Measurements from ENCODE around the gene MET. TPM values are rescaled to one million over a fixed set of nuclear protein-coding genes. Genes with fewer than 3 reads are reported as not detected.

Gene MET
- total and polyA plus RNA-seq, 10 of the 15 experiments (the other 5 are each of a cell fraction or from before 2014, with no cell fraction given) = 0.01 to 0.21 TPM; not detected in 8

- in situ Hi-C loops (cut with MboI) (no loop called here), intact Hi-C loops (cut with micrococcal nuclease; ENCODE audit: unreplicated experiment) (no loop called here)
- ChIA-PET CTCF (interaction anchor here (1.9 kb wide), 1 partner anchor 14 kb away, joined by 4 read pairs; no protein-coding TSS in a partner anchor), POLR2A (no interaction called here), RAD21 (ENCODE audit: unreplicated experiment) (no interaction called here), SMC1A (ENCODE audit: uncharacterized antibody, unreplicated experiment) (no interaction called here)
- no peaks in the 10 kb centered on the region for H4K20me1 ChIP-seq (ENCODE audit: control insufficient read depth, insufficient read depth)
- no peak overlapping the region for H3K4me2 ChIP-seq (ENCODE audit: control insufficient read depth, insufficient read depth)
- no peak for TF ChIP-seq SRF (IDR thresholded peaks at IDR 0.05; ENCODE audit: low read depth in 2 of 2, low read length in 2 of 2)
- H3K36me3 ChIP-seq (ENCODE audit: control insufficient read depth in 2 of 2, insufficient read depth in 2 of 2, low read length in 1 of 2) = no peaks in the 10 kb centered on the region
- H3K9ac ChIP-seq (ENCODE audit: control insufficient read depth, insufficient read depth, low read length) = no peak overlapping the region
- WGBS (ENCODE audit: insufficient coverage, insufficient replicate concordance, low lambda C conversion rate, missing lambda C conversion rate) = 39% methylated on average over 5 of the region's 5 CpGs
- FAIRE-seq = no peak
- no peak for ATAC-seq
- DNase-seq (ENCODE audit: low read depth, low spot score) = no peak
- no peak overlapping the region for H3K4me3 ChIP-seq
- H3K27me3 ChIP-seq (replicated peaks in 1 of 2; ENCODE audit: control insufficient read depth in 2 of 2, insufficient read depth in 2 of 2, low read length in 1 of 2) = no peaks in the 10 kb centered on the region
- no peak overlapping the region for H2AFZ ChIP-seq (ENCODE audit: control insufficient read depth, low read depth, low read length)
- no TSS peak for BruUV-seq (replicated peaks)
- H3K4me1 ChIP-seq (ENCODE audit: control insufficient read depth, insufficient read depth, low read length) = no peaks in the 10 kb centered on the region
- no peak overlapping the region for H3K27ac ChIP-seq (ENCODE audit: control insufficient read depth, insufficient read depth)
- no peaks in the 10 kb centered on the region for H3K9me3 ChIP-seq (replicated peaks; ENCODE audit: control insufficient read depth, insufficient read depth, low read length)
- no peaks in the 10 kb centered on the region for H3K79me2 ChIP-seq (ENCODE audit: control insufficient read depth, insufficient read depth, low read length)
Measured at GRCh38 chr7:116793795-116794340, 121.9 kb downstream of the MET start.

GRCh38 chr7:116796471-116796870 lies 124.5 kb downstream of the MET start:
- intact Hi-C loops (cut with micrococcal nuclease; ENCODE audit: unreplicated experiment) = no loop called here
- BruUV-seq (replicated peaks) = no TSS peak
- FAIRE-seq = no peak
- no peak for TF ChIP-seq YY1 (IDR thresholded peaks at IDR 0.05; ENCODE audit: low read depth, low read length)
- TF ChIP-seq ATF2 (IDR thresholded peaks at IDR 0.05; ENCODE audit: low read length) = no peak
- no peak for TF ChIP-seq HSF1 (IDR thresholded peaks at IDR 0.05; ENCODE audit: low read depth, low read length)
- TF ChIP-seq SUZ12 (IDR thresholded peaks at IDR 0.05; ENCODE audit: unreplicated experiment) = no peak
- no peak for TF ChIP-seq WRNIP1 (IDR thresholded peaks at IDR 0.05; ENCODE audit: borderline replicate concordance, low read depth, low read length)
- TF ChIP-seq SUPT20H (IDR thresholded peaks at IDR 0.05; ENCODE audit: borderline replicate concordance, control insufficient read depth, low read depth, low read length) = no peak
- no peak for TF ChIP-seq ZBTB33 (IDR thresholded peaks at IDR 0.05)

More at GRCh38 chr7:116796471-116796870, 124.5 kb downstream of the MET start:
- H3K27me3 ChIP-seq (replicated peaks in 1 of 2; ENCODE audit: control insufficient read depth in 2 of 2, insufficient read depth in 2 of 2, low read length in 1 of 2) = no peaks in the 10 kb centered on the region
- 60% methylated on average over 5 of the region's 5 CpGs for WGBS (ENCODE audit: insufficient coverage, insufficient replicate concordance, low lambda C conversion rate, missing lambda C conversion rate)
- H3K79me2 ChIP-seq (ENCODE audit: control insufficient read depth, insufficient read depth, low read length) = no peaks in the 10 kb centered on the region
- DNase-seq (ENCODE audit: low read depth, low spot score) = no peak
- ChIA-PET CTCF (no interaction called here), POLR2A (no interaction called here), RAD21 (ENCODE audit: unreplicated experiment) (no interaction called here), SMC1A (ENCODE audit: uncharacterized antibody, unreplicated experiment) (no interaction called here)
- H3K4me2 ChIP-seq (ENCODE audit: control insufficient read depth, insufficient read depth) = no peak overlapping the region
- H2AFZ ChIP-seq (ENCODE audit: control insufficient read depth, low read depth, low read length) = no peak overlapping the region
- no peak for ATAC-seq
- H3K27ac ChIP-seq (ENCODE audit: control insufficient read depth, insufficient read depth) = no peak overlapping the region
- H3K9me3 ChIP-seq (replicated peaks; ENCODE audit: control insufficient read depth, insufficient read depth, low read length) = no peaks in the 10 kb centered on the region
- no peaks in the 10 kb centered on the region for H3K4me1 ChIP-seq (ENCODE audit: control insufficient read depth, insufficient read depth, low read length)
- in situ Hi-C loops (cut with MboI) = no loop called here
- H3K9ac ChIP-seq (ENCODE audit: control insufficient read depth, insufficient read depth, low read length) = no peak overlapping the region
- H4K20me1 ChIP-seq (ENCODE audit: control insufficient read depth, insufficient read depth) = no peaks in the 10 kb centered on the region
- H3K36me3 ChIP-seq (ENCODE audit: control insufficient read depth in 2 of 2, insufficient read depth in 2 of 2, low read length in 1 of 2) = no peaks in the 10 kb centered on the region
- H3K4me3 ChIP-seq = no peak overlapping the region
